ENCODE results near the gene FHDC1.

FHDC1 gene

GRCh38 chr4:152936446-152937335 lies 568 bp downstream of the FHDC1 start:
- peak; percentile 38 for DNase-seq

- peak; percentile 80 for DNase-seq
These were observed 1.5 kb downstream of the FHDC1 start for GRCh38 chr4:152937336-152938236.

- DNase-seq: no peak
These were observed 2.3 kb downstream of the FHDC1 start for GRCh38 chr4:152938237-152938947.

GRCh38 chr4:152939621-152940020 lies 3.5 kb downstream of the FHDC1 start:
- no peak for DNase-seq

- no peak for DNase-seq
These were observed 4.3 kb downstream of the FHDC1 start for GRCh38 chr4:152940461-152940860.

- no peak for DNase-seq
These were observed 5.3 kb downstream of the FHDC1 start for GRCh38 chr4:152941411-152941810.

- DNase-seq: no peak
These were observed 6.2 kb downstream of the FHDC1 start for GRCh38 chr4:152942346-152942745.

GRCh38 chr4:152943672-152944071 lies 7.5 kb downstream of the FHDC1 start:
- DNase-seq: no peak

GRCh38 chr4:152944666-152945320 lies 8.7 kb downstream of the FHDC1 start:
- DNase-seq: no peak

- DNase-seq: no peak
These were observed 9.5 kb downstream of the FHDC1 start for GRCh38 chr4:152945639-152946038.

GRCh38 chr4:152946446-152946845 lies 10.3 kb downstream of the FHDC1 start:
- no peak for DNase-seq

- no peak for DNase-seq
These were observed 11.2 kb downstream of the FHDC1 start for GRCh38 chr4:152947311-152947710.

- peak; percentile 60 for DNase-seq
These were observed 13.8 kb downstream of the FHDC1 start for GRCh38 chr4:152949930-152950329.

- DNase-seq: no peak
These were observed 14.5 kb downstream of the FHDC1 start for GRCh38 chr4:152950402-152951274.

- no peak for DNase-seq
These were observed 15.2 kb downstream of the FHDC1 start for GRCh38 chr4:152951348-152951747.

GRCh38 chr4:152953514-152953913 lies 17.4 kb downstream of the FHDC1 start:
- no peak for DNase-seq

- no peak for DNase-seq
These were observed 18.6 kb downstream of the FHDC1 start for GRCh38 chr4:152954741-152955140.

- DNase-seq: no peak
These were observed 20.0 kb downstream of the FHDC1 start for GRCh38 chr4:152956147-152956546.

GRCh38 chr4:152956650-152957436 lies 20.7 kb downstream of the FHDC1 start:
- DNase-seq: no peak

- DNase-seq: peak; percentile 87
These were observed 21.5 kb downstream of the FHDC1 start for GRCh38 chr4:152957437-152958171.

Data from OCI-M1 (cell line).